A549 (cell line): Measurements from ENCODE around the gene CCT8.

ENCODE experiments used
- CEBPB ChIP-seq, 2 experiments: fragments of >200 bp in 1 of 2; sonication (Bioruptor Twin) in 1 of 2; formaldehyde crosslinking in 1 of 2; IDR thresholded peaks; 2 replicates each; pipeline ENCODE4 v1.6.1; 2012 to 2016
- CHD2 ChIP-seq: fragments of 150-350 bp; IDR thresholded peaks from 2 replicates; pipeline ENCODE4 v1.6.1; 2014; ENCODE audit warnings: low read length; ENCODE audit not compliant: partially characterized antibody
- CTCF ChIP-seq: fragments of >200 bp; sonication (Bioruptor Twin); formaldehyde crosslinking; IDR thresholded peaks from 3 replicates; pipeline ENCODE4 v1.5.1; 2016
- MAX ChIP-seq: IDR thresholded peaks from 2 replicates; pipeline ENCODE4 v1.6.1; 2012
- MAZ ChIP-seq: fragments of 150-350 bp; IDR thresholded peaks from 2 replicates; pipeline ENCODE4 v1.6.1; 2014; ENCODE audit warnings: antibody characterized with exemption, low read depth, low read length, borderline replicate concordance
- POLR2A ChIP-seq: IDR thresholded peaks from 2 replicates; pipeline ENCODE4 v1.6.1; 2012; ENCODE audit warnings: mild to moderate bottlenecking, low read length
- RAD21 ChIP-seq, 2 experiments: fragments of >200 bp in 1 of 2; sonication (Bioruptor Twin) in 1 of 2; formaldehyde crosslinking in 1 of 2; IDR thresholded peaks in 1 of 2; conservative IDR thresholded peaks in 1 of 2; 2 replicates in 1 of 2; 3 replicates in 1 of 2; pipeline ENCODE4 v1.6.1; 2012 to 2018; ENCODE audit warnings: inconsistent platforms in 1 of 2
- REST ChIP-seq: fragments of 200-600 bp; sonication (generic); IDR thresholded peaks from 2 replicates; pipeline ENCODE4 v1.6.1; 2016; ENCODE audit warnings: antibody characterized with exemption, mild to moderate bottlenecking, moderate library complexity
- USF2 ChIP-seq: fragments of 450-650 bp; IDR thresholded peaks from 2 replicates; pipeline ENCODE4 v1.6.1; 2014; ENCODE audit warnings: antibody characterized with exemption

- TF ChIP-seq POLR2A, result no peak
- no peak for TF ChIP-seq CHD2
- no peak for TF ChIP-seq REST
- TF ChIP-seq CTCF, result no peak
- TF ChIP-seq RAD21 (conservative IDR thresholded peaks at IDR 0.05 in 1 of 2, IDR thresholded peaks at IDR 0.05 in 1 of 2), result no peak
- TF ChIP-seq USF2, result no peak
- TF ChIP-seq MAX, result no peak
- no peak for TF ChIP-seq CEBPB (IDR thresholded peaks at IDR 0.05)
- no peak for TF ChIP-seq MAZ
Measured at GRCh38 chr21:29084372-29084771, 10.9 kb upstream of the CCT8 start.
